ENCODE measurements around the gene AGO1.

- no peak for TF ChIP-seq CTCF (IDR thresholded peaks at IDR 0.05 in 4 of 5, conservative IDR thresholded peaks at IDR 0.05 in 1 of 5)
- TF ChIP-seq POLR2A (IDR thresholded peaks at IDR 0.05): no peak
Measured at GRCh38 chr1:35835398-35835797, 47.6 kb upstream of the AGO1 start.

All from gastrocnemius medialis (tissue), 4 donors.